Thyroid gland (tissue), 4 donors: ENCODE results near the gene POLE2. TPM values are rescaled to one million over a fixed set of nuclear protein-coding genes. Genes with fewer than 3 reads are reported as not detected.

Experiments used
- DNase-seq, 2 donors: peaks; one replicate each; pipeline ENCODE4 v3.0.0-alpha.2; 2019
- H3K27ac ChIP-seq, 3 donors: fragments of 200-600 bp; sonication (generic); 1 replicate in 2 of 3; 2 replicates in 1 of 3; pipeline ENCODE4 v1.5.1; 2016 to 2019; ENCODE audit warnings: mild to moderate bottlenecking in 1 of 3, moderate library complexity in 1 of 3
- H3K27me3 ChIP-seq: fragments of 200-600 bp; sonication (generic); one replicate; pipeline ENCODE4 v1.5.1; 2019
- H3K36me3 ChIP-seq, 2 donors: fragments of 200-600 bp; sonication (generic); one replicate each; pipeline ENCODE4 v1.5.1; 2016 to 2019
- H3K4me1 ChIP-seq, 2 donors: fragments of 200-600 bp; sonication (generic); one replicate each; pipeline ENCODE4 v1.5.1; 2017 to 2019
- H3K4me3 ChIP-seq, 3 donors: fragments of 200-600 bp; sonication (generic); replicated peaks in 1 of 3; 1 replicate in 2 of 3; 2 replicates in 1 of 3; pipeline ENCODE4 v1.5.1; 2016; ENCODE audit warnings: mild to moderate bottlenecking in 1 of 3
- H3K9me3 ChIP-seq: fragments of 200-600 bp; sonication (generic); one replicate; pipeline ENCODE4 v1.5.1; 2017
- POLR2A ChIP-seq, 2 donors: fragments of 450-650 bp; IDR thresholded peaks; one replicate each; pipeline ENCODE4 v1.6.1; 2017; ENCODE audit warnings: antibody characterized with exemption in 2 of 2, mild to moderate bottlenecking in 2 of 2, moderate library complexity in 1 of 2
- WGBS, 2 donors: methylation state at CpG; one replicate each; pipeline ENCODE4 v1.1.5; 2017; 5-methylcytosine and 5-hydroxymethylcytosine counted together
- intact Hi-C: fragments of 100-400 bp; cut with DNase I; formaldehyde crosslinking; loops from one replicate; pipeline ENCODE4 v1.15.1; 2023
- total RNA-seq, 4 donors: library from RNA; depleted of rRNA; stranded (reverse); fragments of >200 nt; gene quantifications; one replicate each; pipeline ENCODE4 v1.2.3, GENCODE V29; 2016
- TF ChIP-seq, protein P1 (sequence below), 6 experiments: fragments of 200-600 bp in 3 of 6; fragments of 450-650 bp in 3 of 6; sonication (generic) in 3 of 6; IDR thresholded peaks; one replicate each; pipeline ENCODE4 v1.5.1; 2016 to 2019; ENCODE audit warnings: antibody characterized with exemption in 6 of 6, mild to moderate bottlenecking in 2 of 6, inconsistent platforms in 1 of 6, moderate library complexity in 1 of 6

POLE2 gene
- total RNA-seq, 4 donors from 2014 or later, result 0.33 to 3.1 (median 2.2) TPM

GRCh38 chr14:49686425-49686824 lies 1.6 kb downstream of the POLE2 start:
- WGBS, 2 donors, result 88 to 94% methylated on average over 4 of the region's 4 CpGs
- intact Hi-C loops, result loop anchor here (10.0 kb wide), 1 partner anchor 52 kb away; the partner anchor contains the start of gene DNAAF2

DNA sequence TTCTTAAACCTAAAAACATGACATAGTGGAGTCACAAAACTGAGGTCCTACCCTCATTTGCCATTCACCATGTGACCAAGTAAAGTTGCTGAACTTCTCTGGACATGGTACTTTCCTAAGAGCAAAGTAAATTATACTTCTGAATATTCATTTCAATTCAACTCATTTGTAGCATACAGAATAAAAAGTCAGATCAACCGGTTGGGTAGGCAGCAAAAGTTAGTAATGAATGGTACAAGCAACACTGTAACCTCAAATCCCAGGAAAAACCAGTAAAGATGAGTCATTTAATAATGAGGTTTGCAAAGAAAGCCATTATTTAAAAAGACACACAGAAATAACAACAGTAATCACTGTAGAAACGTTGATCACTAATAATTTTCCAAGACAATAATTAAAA lies 8.7 kb downstream of the POLE2 start:
- Histone ChIP-seq H3K4me1 (no peaks in the 10 kb centered on the region), H3K4me3 (no peak overlapping the region), H3K36me3 (no peaks in the 10 kb centered on the region), H3K9me3 (no peaks in the 10 kb centered on the region), H3K27me3 (no peaks in the 10 kb centered on the region), H3K27ac (no peak overlapping the region)
- TF ChIP-seq, protein P1, sequence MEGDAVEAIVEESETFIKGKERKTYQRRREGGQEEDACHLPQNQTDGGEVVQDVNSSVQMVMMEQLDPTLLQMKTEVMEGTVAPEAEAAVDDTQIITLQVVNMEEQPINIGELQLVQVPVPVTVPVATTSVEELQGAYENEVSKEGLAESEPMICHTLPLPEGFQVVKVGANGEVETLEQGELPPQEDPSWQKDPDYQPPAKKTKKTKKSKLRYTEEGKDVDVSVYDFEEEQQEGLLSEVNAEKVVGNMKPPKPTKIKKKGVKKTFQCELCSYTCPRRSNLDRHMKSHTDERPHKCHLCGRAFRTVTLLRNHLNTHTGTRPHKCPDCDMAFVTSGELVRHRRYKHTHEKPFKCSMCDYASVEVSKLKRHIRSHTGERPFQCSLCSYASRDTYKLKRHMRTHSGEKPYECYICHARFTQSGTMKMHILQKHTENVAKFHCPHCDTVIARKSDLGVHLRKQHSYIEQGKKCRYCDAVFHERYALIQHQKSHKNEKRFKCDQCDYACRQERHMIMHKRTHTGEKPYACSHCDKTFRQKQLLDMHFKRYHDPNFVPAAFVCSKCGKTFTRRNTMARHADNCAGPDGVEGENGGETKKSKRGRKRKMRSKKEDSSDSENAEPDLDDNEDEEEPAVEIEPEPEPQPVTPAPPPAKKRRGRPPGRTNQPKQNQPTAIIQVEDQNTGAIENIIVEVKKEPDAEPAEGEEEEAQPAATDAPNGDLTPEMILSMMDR (IDR thresholded peaks at IDR 0.05), result no peak
- TF ChIP-seq POLR2A (IDR thresholded peaks at IDR 0.05), result no peak
- intact Hi-C loops, result no loop called here
- DNase-seq, result no peak
- 80 to 88% methylated on average over 2 of the region's 2 CpGs for WGBS, 2 donors

More at GRCh38 chr14:49686425-49686824, 1.6 kb downstream of the POLE2 start:
- H3K4me1 ChIP-seq, result peaks cover 0 to 6% of the 10 kb centered on the region in 2 donors
- H3K27me3 ChIP-seq, result no peaks in the 10 kb centered on the region
- TF ChIP-seq POLR2A (IDR thresholded peaks at IDR 0.05), result no peak
- TF ChIP-seq, protein P1 (IDR thresholded peaks at IDR 0.05), result no peak
- H3K27ac ChIP-seq, result no peak overlapping the region
- no peaks in the 10 kb centered on the region for H3K36me3 ChIP-seq
- no peak for DNase-seq
- H3K9me3 ChIP-seq, result no peaks in the 10 kb centered on the region
- H3K4me3 ChIP-seq, result no peak overlapping the region

DNA sequence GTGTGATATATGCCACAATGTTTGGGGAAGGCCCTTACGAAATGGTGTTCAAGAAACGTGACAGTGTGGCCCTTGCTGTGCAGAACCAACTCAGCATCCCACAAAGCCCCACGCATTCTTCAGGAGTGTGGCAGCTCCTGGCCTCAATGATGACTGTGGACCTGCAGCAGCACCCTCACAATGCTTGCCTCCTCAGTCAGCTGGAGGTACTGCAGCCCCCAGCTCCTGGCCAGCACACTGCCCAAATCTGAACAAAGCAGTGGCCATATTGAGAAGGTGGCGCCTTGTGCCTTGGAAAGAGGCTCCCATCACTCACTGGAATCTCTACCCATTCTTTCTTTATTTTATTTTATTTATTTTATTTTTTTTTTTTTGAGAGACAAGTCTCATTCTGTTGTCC lies 10.4 kb downstream of the POLE2 start:
- H3K9me3 ChIP-seq, result no peaks in the 10 kb centered on the region
- no peak overlapping the region for H3K4me3 ChIP-seq
- 89 to 99% methylated on average over 1 to 4 of the region's 4 CpGs for WGBS, 2 donors
- no peak for TF ChIP-seq POLR2A (IDR thresholded peaks at IDR 0.05)
- TF ChIP-seq, protein P1 (IDR thresholded peaks at IDR 0.05), result no peak
- no peak for DNase-seq
- H3K36me3 ChIP-seq, result no peaks in the 10 kb centered on the region
- no peak overlapping the region for H3K27ac ChIP-seq
- no peaks in the 10 kb centered on the region for H3K27me3 ChIP-seq
- intact Hi-C loops, result no loop called here
- no peaks in the 10 kb centered on the region for H3K4me1 ChIP-seq

GRCh38 chr14:49673586-49673985 lies 14.4 kb downstream of the POLE2 start:
- Histone ChIP-seq H3K4me1 (no peaks in the 10 kb centered on the region), H3K27ac (no peak overlapping the region), H3K27me3 (no peaks in the 10 kb centered on the region), H3K4me3 (no peak overlapping the region), H3K9me3 (no peaks in the 10 kb centered on the region), H3K36me3 (no peaks in the 10 kb centered on the region)
- TF ChIP-seq, protein P1 (IDR thresholded peaks at IDR 0.05), result no peak
- TF ChIP-seq POLR2A (IDR thresholded peaks at IDR 0.05), result no peak
- intact Hi-C loops, result no loop called here
- WGBS, 2 donors, result 96 to 97% methylated on average over 2 of the region's 2 CpGs
- DNase-seq, result no peak

- no peaks in the 10 kb centered on the region for H3K9me3 ChIP-seq
- H3K4me3 ChIP-seq, result no peak overlapping the region
- DNase-seq, result no peak
- H3K27ac ChIP-seq, result no peak overlapping the region
- H3K4me1 ChIP-seq, result no peaks in the 10 kb centered on the region
- intact Hi-C loops, result no loop called here
- H3K27me3 ChIP-seq, result no peaks in the 10 kb centered on the region
- TF ChIP-seq, protein P1 (IDR thresholded peaks at IDR 0.05), result no peak
- TF ChIP-seq POLR2A (IDR thresholded peaks at IDR 0.05), result no peak
- no peaks in the 10 kb centered on the region for H3K36me3 ChIP-seq
Measured at GRCh38 chr14:49670475-49670874, 17.5 kb downstream of the POLE2 start.
